GM21526 (cell line): Measurements from ENCODE around the gene PRSS23.

ENCODE experiments used
- ATAC-seq: cut with Tn5 transposase; IDR thresholded peaks from one replicate; pipeline ENCODE4 v1.9.1; 2021; ENCODE audit warnings: moderate library complexity; ENCODE audit not compliant: unreplicated experiment, low FRiP score

Gene PRSS23

DNA sequence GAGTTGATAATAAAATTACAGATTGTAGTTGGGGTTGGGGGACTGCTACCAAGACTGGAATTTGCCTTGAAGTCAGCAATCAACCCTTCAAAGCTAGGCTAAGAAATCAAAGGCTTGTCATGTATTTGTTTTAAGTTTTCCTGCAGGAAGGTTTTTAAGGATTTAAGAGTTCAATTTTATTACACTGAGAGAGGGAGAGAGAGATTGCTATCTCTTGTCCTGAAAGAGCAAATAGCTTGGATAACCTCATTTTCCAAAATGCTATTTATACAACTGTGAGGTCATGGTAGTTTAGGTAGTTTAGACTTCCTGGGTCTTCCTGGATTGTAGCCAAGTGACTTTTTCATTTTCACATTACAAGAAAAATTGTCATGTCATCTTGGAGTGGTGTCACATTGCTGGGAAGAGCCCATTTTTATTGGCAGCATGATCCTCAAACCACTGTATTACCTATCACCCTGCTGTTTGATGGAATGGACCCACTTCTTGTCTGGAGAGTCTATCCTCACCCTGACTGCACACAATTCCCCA, 10.1 kb upstream of the PRSS23 start:
- no peak for ATAC-seq

DNA sequence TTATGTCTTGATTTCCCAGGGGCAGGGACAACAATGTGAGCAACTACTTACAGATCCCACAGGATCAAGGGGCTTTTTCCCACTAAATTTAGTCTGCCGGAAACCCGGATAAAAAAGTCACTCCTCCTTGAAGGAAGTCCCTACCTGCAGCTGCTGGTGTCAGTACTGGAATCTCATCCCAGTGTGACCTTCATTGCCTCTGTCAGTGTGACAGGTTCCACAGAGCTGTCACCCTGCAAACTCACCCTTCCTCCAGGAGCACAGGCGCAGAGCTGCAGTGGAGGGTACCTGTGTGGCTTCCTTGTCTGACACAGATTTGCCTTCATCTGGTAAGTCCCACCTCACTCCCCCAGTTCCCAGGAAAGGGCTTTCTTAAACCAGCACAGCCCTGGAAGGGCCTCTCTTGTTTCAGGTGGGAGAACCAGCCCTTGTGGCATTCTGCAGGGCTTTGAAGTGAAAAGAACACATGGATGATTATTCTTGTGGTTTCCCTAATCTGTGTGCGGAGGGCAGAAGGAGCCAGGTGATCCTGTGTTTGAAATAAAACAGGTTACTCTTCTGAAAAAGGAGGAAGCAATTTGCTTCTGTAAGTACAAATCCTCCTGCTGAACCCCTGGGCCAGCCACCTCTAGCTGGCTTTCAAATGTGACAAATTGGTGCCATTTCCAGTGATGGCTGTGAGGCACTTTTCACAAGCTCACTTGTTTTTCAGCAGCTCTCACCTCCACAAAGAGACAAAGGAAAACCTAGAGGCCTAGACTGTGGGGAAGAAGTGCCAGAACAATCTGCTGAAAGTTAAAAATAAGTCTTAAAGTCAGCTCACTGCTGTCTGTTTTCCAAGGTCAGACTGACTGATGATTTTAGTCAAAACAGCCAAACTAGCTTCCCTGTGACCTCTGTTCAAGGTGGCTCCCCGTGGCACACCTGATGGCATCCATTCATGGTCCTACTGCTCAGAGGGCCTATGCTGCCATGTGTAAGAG, 9.2 kb upstream of the PRSS23 start:
- no peak for ATAC-seq

DNA sequence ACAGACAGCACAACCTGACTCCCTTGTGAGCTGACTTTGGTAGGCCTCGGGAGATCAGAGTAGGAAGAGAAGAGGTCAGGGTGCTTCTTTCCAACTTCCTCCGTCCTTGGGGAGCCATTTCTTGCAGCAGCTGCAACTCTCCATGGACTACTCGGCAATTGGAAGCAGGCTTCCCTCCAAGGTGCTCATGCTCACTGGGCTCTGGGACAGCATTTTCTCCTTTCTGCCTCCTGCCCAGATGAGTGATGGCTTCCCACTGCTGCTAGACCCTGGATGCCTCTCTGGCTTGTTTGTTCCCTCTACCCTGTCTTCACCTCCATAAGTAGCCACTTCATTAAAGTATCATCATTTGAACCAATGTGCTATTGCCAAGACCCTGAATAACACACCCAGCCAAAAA, 8.2 kb upstream of the PRSS23 start:
- ATAC-seq = no peak

DNA sequence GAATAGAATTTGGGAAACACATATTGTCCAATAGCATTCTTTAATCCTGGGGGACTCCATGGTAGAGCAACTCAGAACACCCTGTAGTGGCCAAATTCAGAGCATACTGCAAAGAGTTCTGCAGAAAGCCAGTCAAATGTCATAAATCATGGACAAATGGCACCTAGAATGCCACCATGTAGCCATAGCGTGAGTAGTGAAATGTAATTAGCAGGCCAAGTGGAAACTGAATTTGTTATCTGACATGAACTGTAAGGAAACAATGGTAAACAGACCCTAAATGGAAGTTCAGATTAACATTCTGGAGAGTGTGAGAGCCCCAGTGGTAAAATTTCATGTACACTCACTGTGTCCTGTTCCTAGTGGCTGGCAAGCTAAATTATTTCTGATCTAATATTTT, 7.0 kb upstream of the PRSS23 start:
- no peak for ATAC-seq

DNA sequence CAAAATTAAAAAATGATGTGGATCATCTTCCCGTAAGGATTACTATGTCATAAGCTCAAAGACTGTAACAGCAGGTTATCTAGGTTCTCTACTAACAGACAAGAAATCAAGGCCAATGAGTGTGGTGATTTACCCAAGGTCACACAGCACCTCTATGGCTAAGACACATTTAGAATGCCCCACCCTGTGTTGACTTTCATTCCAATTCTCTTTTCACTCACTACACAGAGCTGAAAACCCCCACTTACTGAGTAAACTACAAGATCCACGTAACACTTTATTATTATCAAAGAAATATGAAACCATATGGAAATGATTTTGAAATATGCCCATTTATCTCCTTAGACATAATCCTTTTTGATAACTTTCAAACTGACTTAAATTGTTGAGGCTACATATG, 4.8 kb upstream of the PRSS23 start:
- ATAC-seq = no peak

DNA sequence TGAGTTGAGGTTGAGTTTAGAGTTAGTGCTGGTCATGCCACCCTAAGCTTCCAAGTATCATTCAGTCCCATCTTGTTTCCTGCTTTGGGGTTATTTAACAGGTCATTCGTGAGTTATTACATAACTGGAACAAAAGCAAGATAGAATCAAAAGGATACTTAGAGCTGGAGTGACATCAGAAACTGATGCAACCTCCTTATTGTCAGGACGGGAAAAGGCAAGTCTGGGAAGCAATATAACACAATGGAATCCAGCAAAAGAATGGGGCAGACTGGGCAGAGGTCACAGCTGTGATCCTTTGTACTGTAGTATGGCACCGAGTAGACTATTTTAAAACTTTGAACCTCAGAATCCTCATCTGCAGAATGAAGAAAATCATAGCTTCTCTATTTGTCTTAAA, 4.4 kb upstream of the PRSS23 start:
- ATAC-seq = no peak

DNA sequence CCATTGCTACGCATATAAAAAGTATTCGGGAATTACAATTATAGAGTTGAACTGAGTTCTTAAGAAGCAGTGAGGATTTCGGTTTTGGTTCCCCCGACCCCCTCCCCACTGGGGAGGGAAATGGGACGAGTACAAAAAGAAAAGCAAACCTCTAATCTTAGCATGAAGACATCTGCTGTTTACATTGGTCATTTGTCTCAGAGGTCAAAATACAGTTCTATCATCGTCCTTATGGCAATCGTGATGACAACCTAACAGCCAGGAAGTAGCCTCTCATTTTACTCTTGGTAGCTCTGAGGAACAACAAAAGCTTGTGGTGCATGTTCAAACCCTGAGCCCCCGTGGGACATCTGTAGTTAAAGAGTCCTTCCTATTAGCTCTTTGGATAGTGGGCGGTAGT, 3.2 kb upstream of the PRSS23 start:
- ATAC-seq = no peak

DNA sequence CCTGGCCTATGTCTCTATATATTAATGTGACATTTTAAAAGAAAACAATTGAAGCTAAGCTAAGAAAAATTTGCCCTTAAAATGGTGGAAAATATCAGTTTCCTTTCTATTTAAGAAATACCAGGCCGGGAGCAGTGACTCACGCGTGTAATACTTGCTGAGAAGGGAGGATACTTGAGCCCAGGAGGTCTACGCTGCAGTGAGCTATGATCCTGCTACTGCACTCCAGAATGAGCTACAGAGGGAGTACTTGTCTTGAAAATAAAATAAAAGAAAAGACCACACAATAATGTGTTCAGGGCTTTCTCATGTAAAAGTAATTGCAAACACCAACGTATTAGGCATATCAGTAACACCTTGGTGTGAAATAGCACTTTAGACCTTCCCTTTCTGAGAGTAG, 1.4 kb upstream of the PRSS23 start:
- no peak for ATAC-seq

DNA sequence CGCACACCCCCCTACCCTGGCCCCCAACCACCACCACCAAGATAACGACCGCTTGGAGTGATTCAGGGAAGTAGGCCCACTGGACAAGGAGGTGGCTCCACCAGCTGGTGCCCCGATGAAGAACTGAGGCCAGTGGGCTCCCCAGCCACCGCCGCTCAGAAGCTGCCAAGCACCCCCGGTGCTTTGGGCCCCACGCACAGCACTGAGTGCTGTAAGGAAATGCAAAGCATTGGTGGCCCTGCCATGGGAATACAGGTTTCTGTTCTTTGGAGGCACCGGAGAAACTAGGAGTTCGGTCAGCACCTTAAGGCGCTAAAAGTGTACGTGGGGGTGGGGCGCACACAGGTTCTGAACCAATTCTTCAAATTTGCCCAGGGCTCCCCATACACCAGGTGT, 664 bp upstream of the PRSS23 start:
- no peak for ATAC-seq

DNA sequence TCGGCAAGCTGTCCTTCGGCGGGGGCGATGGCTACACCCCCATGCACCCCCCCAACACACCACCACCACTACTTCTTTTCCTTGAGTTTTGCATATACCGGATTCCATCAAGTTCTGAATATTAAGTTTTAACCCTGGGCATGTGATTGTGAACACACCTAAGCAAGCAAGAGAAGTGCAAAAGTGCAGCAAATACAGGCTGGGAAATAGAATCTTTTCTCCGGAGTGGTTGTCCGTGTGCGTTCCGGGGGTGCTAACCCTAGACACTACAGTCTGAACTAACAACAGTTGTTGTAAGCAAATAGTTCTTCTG, 574 bp downstream of the PRSS23 start:
- ATAC-seq = no peak

DNA sequence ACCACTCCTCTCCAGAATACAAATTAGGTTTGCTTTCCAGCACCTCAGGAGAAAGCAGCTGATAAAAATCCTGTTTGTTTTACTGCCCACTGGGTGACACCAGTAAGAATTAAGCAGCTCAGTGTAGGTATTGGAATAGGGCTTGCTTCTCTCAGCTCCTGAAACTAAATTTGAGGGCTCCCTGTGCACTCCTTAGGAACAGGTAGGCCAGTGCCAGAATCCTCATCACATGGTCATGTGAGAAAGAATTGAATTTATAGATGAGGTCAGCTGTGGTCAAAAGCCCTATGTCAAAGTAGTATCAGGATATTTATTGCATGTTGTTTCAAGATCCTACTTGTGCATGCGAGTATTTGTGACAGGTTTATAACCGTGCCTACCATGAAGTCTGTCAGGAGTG, 1.0 kb downstream of the PRSS23 start:
- no peak for ATAC-seq

DNA sequence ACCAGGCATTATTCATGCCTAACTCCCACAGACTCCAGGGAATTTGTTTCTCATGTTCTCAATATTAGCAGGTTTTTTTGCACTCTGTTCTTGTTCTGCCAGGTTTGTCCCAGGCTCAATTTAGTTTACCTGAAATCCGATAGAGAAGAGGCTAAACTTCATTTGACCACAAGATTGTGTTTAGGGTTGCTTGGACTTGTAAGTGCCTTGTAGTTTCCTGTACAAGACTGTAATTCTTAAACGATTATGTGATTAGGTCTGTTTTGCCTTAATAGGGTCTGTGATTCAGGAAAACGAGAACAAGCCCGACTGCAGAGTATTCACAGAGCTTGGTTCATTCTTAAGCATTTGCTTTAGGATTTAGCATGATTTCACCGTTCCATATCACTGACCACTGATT, 1.8 kb downstream of the PRSS23 start:
- ATAC-seq = no peak

DNA sequence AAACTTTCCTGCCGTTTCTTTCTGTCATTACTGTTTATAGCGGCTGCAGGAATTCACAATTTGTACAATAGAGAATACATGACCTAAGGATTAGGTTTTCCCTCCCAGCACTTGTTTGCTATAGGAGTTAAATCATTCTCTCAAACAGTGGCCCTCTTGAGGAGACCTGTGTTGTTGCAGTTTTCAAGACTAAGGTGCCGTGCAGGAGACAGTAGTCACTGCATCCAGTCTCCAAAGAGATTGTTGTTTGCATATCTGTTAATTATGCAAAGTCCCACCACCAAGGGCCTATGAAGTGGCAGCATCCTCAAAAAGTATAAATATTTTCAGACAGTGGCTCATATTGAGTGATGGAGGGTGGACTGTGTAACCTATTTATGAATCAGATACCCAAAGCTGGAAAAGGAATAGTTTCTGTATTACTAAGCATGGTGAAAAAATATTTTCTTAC, 2.3 kb downstream of the PRSS23 start:
- no peak for ATAC-seq

DNA sequence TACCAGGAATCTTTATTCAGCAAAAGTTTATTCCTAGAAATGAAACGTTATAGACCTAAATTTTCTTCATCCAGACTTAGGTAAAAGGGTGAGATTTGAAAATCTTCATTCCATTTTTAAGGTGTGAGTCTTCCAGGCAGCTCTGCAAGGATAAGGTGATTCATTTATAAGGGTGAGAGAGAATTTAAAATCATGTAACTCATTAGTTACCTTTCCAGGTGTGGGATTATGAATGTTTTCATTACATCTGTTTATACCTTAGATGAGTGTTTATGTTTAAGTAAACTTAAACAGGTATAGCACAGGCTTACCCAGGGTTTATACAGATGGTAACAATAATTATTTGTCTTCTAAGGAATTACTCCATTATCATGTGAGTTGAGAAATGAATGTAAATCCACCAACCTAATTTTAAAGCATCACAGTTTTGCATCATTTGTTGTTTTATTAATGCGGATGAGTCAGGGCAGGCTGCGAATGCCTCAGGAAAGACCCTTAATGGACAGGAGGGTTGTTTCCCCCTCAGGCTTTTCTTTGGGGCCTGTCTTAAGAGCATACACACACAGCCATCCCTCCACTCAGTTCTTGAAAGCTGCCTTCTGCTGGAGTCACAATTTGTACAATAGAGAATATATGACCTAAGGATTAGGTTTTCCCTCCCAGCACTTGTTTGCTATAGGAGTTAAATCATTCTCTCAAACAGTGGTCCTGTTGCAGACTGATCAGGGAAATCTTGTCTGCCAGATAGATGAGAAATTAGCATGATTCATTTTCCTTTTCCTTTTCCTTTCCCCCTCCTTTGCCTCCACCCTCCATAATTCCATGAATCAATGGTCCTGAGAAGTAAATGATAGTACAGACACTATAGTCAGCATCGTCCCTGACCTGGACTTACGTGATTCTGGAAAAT, 3.0 kb downstream of the PRSS23 start:
- no peak for ATAC-seq

DNA sequence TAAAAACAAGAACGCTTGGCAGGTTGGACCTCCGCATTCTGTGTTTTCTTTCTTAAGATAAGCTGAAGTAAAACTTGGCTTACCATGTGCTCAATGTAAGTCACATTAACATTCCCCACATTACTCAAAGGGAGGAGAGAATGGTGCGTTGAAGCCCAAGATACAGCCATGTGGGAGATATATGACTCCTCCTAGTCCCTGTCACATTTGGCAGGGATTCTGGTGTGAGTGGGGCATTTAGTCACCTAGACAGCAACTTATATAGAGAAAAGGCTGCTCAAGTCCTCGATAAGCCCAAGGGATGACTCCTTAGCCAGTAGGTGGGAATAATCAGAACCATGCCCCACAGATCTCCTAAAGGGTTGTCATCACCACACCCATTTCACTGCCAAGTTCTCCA, 4.6 kb downstream of the PRSS23 start:
- no peak for ATAC-seq

DNA sequence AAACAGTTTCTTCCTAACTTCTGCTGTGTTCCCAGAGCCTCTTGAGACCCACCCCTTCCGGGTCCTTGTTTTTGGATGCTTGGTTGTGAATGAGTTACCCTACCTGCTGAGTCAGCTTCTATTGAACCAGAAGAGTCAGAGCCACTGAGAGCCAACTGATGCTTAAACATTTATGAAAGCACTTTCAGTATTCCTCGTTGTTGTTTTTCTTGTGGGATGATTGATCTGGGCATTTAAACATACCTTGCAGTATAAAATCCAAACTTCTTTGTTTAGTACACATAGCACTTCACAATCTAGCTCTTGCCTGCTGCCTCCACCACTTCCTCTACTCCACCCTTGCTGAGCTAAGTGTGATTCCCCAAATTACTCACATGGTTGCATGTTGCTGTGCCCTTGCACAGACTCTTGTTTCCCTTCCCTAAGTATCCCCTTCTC, 5.5 kb downstream of the PRSS23 start:
- peak; percentile 83 for ATAC-seq

DNA sequence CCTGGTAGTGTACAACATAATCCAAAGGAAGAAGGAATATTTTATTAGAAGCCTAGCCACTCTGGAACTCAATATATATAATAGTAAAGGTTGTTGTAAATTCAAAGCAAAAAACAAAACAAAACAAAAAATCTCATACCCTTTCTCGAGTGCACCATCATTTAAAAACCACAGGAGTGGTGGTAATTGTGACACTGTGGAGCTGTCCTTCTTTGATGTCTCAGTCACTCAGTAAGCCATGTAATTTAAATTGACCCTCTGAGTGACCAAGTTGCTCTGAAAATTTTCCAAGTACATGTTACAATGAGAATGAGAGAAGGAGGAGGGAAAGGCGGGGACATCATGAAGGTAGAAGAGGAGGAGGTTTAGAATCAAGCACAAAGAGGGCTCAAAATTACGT, 6.6 kb downstream of the PRSS23 start:
- no peak for ATAC-seq

DNA sequence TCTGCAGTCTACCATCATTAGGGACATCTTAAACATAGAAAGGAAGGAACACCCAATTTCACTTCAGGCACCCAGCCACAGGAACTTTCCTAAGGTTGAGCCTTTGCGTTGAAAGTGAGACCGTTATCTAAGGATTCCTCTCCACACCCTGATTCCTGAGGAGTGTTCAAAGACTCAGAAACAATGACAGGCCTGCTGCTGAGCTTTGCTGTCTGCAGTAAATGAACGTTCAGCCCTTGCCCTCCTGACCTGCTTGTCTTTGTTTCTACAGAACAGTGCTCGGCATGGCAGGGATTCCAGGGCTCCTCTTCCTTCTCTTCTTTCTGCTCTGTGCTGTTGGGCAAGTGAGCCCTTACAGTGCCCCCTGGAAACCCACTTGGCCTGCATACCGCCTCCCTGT, 7.0 kb downstream of the PRSS23 start:
- no peak for ATAC-seq

DNA sequence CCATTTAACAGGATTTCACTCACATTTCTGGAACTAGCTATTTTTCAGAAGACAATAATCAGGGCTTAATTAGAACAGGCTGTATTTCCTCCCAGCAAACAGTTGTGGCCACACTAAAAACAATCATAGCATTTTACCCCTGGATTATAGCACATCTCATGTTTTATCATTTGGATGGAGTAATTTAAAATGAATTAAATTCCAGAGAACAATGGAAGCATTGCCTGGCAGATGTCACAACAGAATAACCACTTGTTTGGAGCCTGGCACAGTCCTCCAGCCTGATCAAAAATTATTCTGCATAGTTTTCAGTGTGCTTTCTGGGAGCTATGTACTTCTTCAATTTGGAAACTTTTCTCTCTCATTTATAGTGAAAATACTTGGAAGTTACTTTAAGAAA, 9.2 kb downstream of the PRSS23 start:
- ATAC-seq = no peak

DNA sequence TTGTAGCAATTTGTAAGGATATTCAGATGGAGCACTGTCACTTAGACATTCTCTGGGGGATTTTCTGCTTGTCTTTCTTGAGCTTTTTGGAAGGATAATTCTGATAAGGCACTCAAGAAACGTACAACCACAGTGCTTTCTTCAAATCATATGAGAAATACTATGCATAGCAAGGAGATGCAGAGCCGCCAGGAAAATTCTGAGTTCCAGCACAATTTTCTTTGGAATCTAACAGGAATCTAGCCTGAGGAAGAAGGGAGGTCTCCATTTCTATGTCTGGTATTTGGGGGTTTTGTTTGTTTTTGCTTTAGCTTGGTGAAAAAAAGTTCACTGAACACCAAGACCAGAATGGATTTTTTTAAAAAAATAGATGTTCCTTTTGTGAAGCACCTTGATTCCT, 9.9 kb downstream of the PRSS23 start:
- no peak for ATAC-seq

DNA sequence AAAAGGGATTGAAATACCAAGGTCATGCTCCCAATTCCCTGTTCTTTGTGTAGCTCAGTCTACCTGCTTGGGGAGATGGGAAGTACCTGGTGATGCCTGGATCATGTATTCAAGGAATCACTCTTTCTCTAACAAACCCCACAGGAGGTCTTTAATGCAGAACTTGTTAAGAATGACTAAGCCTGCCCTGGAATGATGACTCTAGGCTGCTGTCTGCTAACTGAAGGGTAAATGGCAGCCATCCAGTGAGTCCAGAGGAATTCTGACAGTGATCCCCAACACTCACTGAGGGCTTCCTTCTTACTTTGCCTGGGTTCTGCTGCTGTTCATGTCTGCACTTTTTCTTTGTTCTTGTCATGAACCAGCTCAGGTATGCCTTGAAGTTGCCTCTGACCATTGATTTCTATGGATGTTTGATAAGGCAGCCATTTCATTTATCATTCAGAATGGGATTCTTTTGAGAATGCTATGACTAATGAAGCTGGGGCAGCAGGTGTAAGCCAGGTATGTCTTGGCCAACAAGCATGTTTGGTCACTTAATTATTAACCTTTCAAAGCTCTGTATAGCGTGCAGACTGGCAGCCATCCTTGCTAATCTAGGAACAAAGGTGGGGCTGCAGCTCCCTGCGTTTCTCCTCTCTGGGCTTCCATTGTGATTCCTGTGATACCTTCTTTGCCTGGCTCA, 11.4 kb downstream of the PRSS23 start:
- ATAC-seq = no peak
